DND-41 (cell line): ENCODE results near the gene INO80E.

Experiments used
- EZH2 ChIP-seq: IDR thresholded peaks from 3 replicates; pipeline ENCODE4 v1.6.1; 2012; ENCODE audit warnings: borderline replicate concordance, low read depth, mild to moderate bottlenecking, moderate library complexity, low read length, inconsistent platforms; ENCODE audit not compliant: severe bottlenecking
- TF ChIP-seq, protein P1 (sequence below): IDR thresholded peaks from 2 replicates; pipeline ENCODE4 v1.5.1; 2012; ENCODE audit warnings: borderline replicate concordance, low read length, moderate library complexity, mild to moderate bottlenecking; ENCODE audit not compliant: poor library complexity, severe bottlenecking; ENCODE audit errors: extremely low read depth

DNA sequence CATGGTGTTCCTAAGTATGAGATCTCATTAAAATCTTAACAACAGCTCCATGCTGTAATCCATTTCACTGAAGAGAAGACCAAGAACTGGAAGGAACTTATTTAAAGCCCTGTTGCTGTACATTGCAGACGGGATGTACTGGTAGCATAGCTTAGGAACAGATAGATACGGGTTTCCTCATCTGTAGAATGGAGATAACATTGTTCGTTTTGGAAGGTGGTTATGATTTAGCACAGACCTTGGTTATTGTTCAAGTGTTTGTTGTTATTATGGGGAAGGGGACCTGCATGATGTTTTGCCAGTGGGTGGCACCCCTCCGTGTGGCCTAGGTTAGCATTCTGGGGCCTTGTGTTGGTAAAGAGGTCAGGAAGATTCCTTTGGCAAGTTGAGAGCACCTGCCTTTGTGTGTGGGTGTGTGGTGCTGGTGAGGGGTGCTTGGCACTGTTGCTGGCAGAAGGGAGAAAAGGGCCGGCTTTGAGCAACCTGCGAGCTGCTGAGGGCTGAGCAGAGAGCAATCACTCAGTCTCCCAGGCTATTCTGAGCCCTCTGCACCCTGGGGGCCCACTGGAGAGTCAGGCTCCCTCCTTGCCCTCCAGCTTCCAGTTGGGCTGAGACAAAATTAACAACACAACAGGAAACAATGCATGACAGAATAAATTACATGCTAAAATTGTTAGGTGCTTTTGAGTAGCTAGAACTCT is 20.1 kb upstream of the INO80E start:
- TF ChIP-seq, protein P1, sequence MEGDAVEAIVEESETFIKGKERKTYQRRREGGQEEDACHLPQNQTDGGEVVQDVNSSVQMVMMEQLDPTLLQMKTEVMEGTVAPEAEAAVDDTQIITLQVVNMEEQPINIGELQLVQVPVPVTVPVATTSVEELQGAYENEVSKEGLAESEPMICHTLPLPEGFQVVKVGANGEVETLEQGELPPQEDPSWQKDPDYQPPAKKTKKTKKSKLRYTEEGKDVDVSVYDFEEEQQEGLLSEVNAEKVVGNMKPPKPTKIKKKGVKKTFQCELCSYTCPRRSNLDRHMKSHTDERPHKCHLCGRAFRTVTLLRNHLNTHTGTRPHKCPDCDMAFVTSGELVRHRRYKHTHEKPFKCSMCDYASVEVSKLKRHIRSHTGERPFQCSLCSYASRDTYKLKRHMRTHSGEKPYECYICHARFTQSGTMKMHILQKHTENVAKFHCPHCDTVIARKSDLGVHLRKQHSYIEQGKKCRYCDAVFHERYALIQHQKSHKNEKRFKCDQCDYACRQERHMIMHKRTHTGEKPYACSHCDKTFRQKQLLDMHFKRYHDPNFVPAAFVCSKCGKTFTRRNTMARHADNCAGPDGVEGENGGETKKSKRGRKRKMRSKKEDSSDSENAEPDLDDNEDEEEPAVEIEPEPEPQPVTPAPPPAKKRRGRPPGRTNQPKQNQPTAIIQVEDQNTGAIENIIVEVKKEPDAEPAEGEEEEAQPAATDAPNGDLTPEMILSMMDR, result no peak
- no peak for TF ChIP-seq EZH2
